Inferior parietal cortex (tissue), 1 donor: Measurements from ENCODE around the gene KIF14.
A peak's percentile ranks its signal among the peaks of the same experiment; 100 is the strongest.

ENCODE experiments used
- DNase-seq: peaks from one replicate; pipeline ENCODE4 v3.0.0-alpha.2; 2016; ENCODE audit errors: extremely low spot score

The KIF14 gene

GRCh38 chr1:200620273-200621131, at the start of gene KIF14:
Gene KIF14, minus strand, starts transcription at chr1:200620751. Its CDS starts 2,028 bp downstream, at chr1:200618723.
- peak; percentile 86 for DNase-seq

GRCh38 chr1:200669314-200670241, 49.0 kb upstream of the KIF14 start, which contains the start of gene DDX59:
Gene DDX59, minus strand, starts transcription at chr1:200669907. Its CDS starts 3,167 bp downstream, at chr1:200666740.
- DNase-seq, result peak; percentile 89

GRCh38 chr1:200668514-200669313, 48.2 kb upstream of the KIF14 start:
- DNase-seq, result no peak

- DNase-seq, result no peak
Measured at GRCh38 chr1:200666309-200666708, 45.8 kb upstream of the KIF14 start.

- no peak for DNase-seq
Measured at GRCh38 chr1:200665861-200666260, 45.3 kb upstream of the KIF14 start.

- DNase-seq, result no peak
Measured at GRCh38 chr1:200660719-200661118, 40.2 kb upstream of the KIF14 start.

GRCh38 chr1:200659269-200659668, 38.7 kb upstream of the KIF14 start:
- no peak for DNase-seq

GRCh38 chr1:200658037-200658818, 37.7 kb upstream of the KIF14 start:
- no peak for DNase-seq

- no peak for DNase-seq
Measured at GRCh38 chr1:200654660-200655059, 34.1 kb upstream of the KIF14 start.

- DNase-seq, result no peak
Measured at GRCh38 chr1:200653022-200653462, 32.5 kb upstream of the KIF14 start.

GRCh38 chr1:200652378-200652777, 31.8 kb upstream of the KIF14 start:
- DNase-seq, result no peak

- no peak for DNase-seq
Measured at GRCh38 chr1:200646515-200646914, 26.0 kb upstream of the KIF14 start.

- DNase-seq, result no peak
Measured at GRCh38 chr1:200644021-200644420, 23.5 kb upstream of the KIF14 start.

- no peak for DNase-seq
Measured at GRCh38 chr1:200642481-200642880, 21.9 kb upstream of the KIF14 start.

GRCh38 chr1:200640963-200641401, 20.4 kb upstream of the KIF14 start:
- no peak for DNase-seq

- DNase-seq, result no peak
Measured at GRCh38 chr1:200640373-200640962, 19.9 kb upstream of the KIF14 start.

- no peak for DNase-seq
Measured at GRCh38 chr1:200638073-200638472, 17.5 kb upstream of the KIF14 start.

- DNase-seq, result no peak
Measured at GRCh38 chr1:200636681-200637080, 16.1 kb upstream of the KIF14 start.

- DNase-seq, result no peak
Measured at GRCh38 chr1:200634261-200635122, 13.9 kb upstream of the KIF14 start.
